Peyer's patch (tissue), 4 donors: ENCODE data around the gene COLEC12.

Source experiments
- CTCF ChIP-seq, 6 experiments: fragments of 450-650 bp in 4 of 6; fragments of 200-600 bp in 2 of 6; sonication (generic) in 1 of 6; IDR thresholded peaks; one replicate each; pipeline ENCODE4 v1.5.1; 2017 to 2019; ENCODE audit warnings: antibody characterized with exemption in 6 of 6, mild to moderate bottlenecking in 3 of 6, moderate library complexity in 1 of 6
- POLR2A ChIP-seq, 2 donors: fragments of 450-650 bp; IDR thresholded peaks; one replicate each; pipeline ENCODE4 v1.5.1; 2017; ENCODE audit warnings: antibody characterized with exemption in 2 of 2, mild to moderate bottlenecking in 2 of 2, moderate library complexity in 2 of 2

DNA sequence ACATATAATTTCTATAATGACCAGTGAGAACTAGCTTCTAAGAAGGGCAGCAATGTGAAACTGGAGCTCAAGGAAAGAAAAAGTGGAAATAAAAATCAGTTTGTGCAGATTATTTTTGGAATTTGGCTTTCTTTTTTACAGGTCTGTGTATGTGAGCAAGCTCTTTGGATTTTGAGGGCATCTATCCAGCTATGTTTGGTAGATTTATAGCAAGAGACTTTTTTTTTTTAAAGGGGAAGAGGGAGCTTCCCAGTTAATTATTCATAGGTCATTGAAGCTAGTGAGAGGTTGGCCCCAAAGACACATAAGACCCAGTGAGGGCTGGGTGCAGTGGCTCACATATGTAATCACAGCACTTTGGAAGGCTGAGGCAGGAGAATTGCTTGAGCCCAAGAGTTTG, 24.0 kb upstream of the COLEC12 start:
- TF ChIP-seq CTCF (IDR thresholded peaks at IDR 0.05) (no peak), POLR2A (IDR thresholded peaks at IDR 0.05) (no peak)
